Activated CD8-positive, alpha-beta memory T cell treated with anti-CD3 and anti-CD28 coated beads, Interleukin-2, amount 10 ng/mL, durations not matched to agents 7 days and 5 days (primary cell): ENCODE results near the gene ELP2. TPM values are rescaled to one million over a fixed set of nuclear protein-coding genes. Genes with fewer than 3 reads are reported as not detected.
"Not testable (repeated sequence)": the region's sequence is repeated elsewhere in the genome, so short reads cannot be mapped to it uniquely, and the experiment has no call there.

ENCODE experiments used
- ATAC-seq: fragments of 150-1000 bp; cut with Tn5 transposase; one replicate; pipeline ENCODE4 v1.10.0; 2021; ENCODE audit warnings: moderate library complexity
- CTCF ChIA-PET: fragments of 350-600 bp; sonication (Branson Sonifier 250); formaldehyde crosslinking; loops from one replicate; lab custom pipeline; 2021; ENCODE audit warnings: antibody characterized with exemption; lab: Charles Lee
- DNase-seq: peaks from one replicate; pipeline ENCODE4 v3.0.0-alpha.2; 2020
- H3K27ac Mint-ChIP-seq: one replicate; pipeline ENCODE4 v1.8.0; 2021; ENCODE audit warnings: mild to moderate bottlenecking, mixed read lengths
- H3K27me3 Mint-ChIP-seq: one replicate; pipeline ENCODE4 v1.8.0; 2021; ENCODE audit warnings: mixed read lengths
- H3K36me3 Mint-ChIP-seq: one replicate; pipeline ENCODE4 v1.8.0; 2021; ENCODE audit warnings: mild to moderate bottlenecking, mixed read lengths
- H3K4me1 Mint-ChIP-seq: one replicate; pipeline ENCODE4 v1.8.0; 2021; ENCODE audit warnings: mixed read lengths
- H3K4me3 Mint-ChIP-seq: one replicate; pipeline ENCODE4 v1.8.0; 2021; ENCODE audit warnings: mild to moderate bottlenecking, moderate library complexity, mixed read lengths
- H3K9me3 Mint-ChIP-seq: one replicate; pipeline ENCODE4 v1.8.0; 2022; ENCODE audit warnings: low read depth, mixed read lengths
- total RNA-seq, 2 experiments: library from RNA; stranded (reverse); gene quantifications; one replicate each; pipeline ENCODE4 v1.2.3, GENCODE V29; 2021

The ELP2 gene
- total RNA-seq, 2 experiments from 2014 or later: 58.8 to 67.6 TPM

DNA sequence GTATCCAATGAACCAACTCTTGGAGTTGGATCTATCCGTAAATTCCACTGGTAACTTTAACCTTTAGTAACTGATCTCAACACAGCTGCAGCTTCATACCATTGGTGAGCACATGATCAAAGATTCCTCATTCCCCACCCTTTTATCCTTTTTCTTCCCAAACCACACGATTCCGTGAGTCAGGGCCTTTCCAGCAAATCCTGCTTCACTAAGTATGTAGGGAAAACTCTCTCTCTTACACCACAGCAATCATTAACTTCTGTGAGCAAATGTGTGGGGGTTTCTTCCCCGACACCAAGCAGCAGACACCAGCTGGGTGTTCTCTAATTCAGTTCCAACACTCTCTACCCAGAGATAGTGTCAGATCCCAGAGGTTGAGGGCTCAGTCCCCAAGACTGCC, 23.5 kb downstream of the ELP2 start:
- no peaks in the 10 kb centered on the region for H3K27me3 Mint-ChIP-seq
- peaks cover under 1% of the 10 kb centered on the region for H3K4me1 Mint-ChIP-seq
- no peak for DNase-seq
- CTCF ChIA-PET: interaction anchor here (1.3 kb wide), 1 partner anchor 19 kb away, joined by 3 read pairs; no protein-coding TSS in a partner anchor
- no peak overlapping the region for H3K27ac Mint-ChIP-seq
- ATAC-seq: no peak
- H3K4me3 Mint-ChIP-seq: no peak overlapping the region
- peaks cover 40% of the 10 kb centered on the region for H3K36me3 Mint-ChIP-seq
- no peaks in the 10 kb centered on the region for H3K9me3 Mint-ChIP-seq

DNA sequence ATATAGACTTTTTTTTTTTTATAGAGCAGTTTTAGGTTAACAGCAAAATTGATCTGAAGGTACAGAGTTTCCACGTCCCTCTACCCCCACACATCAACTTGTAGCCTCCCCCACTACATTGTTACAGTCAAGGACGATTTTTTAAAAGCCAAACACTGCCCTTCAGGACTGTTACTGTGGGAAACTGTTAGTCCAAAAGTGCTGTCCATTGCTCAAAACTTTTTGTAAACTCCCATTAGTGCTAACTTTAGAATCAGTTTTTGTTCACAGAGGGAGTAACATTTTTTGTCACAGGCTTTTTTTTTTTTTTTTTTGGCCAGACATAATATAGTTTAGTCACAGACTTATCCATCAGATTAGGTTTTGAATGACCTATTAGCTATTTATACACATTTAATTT, 24.1 kb downstream of the ELP2 start:
- ATAC-seq (no peak), DNase-seq (no peak)
- no peaks in the 10 kb centered on the region for H3K27me3 Mint-ChIP-seq
- CTCF ChIA-PET: no interaction called here
- H3K4me3 Mint-ChIP-seq: no peak overlapping the region
- H3K36me3 Mint-ChIP-seq: peaks cover 42% of the 10 kb centered on the region
- peaks cover 3% of the 10 kb centered on the region for H3K4me1 Mint-ChIP-seq
- H3K9me3 Mint-ChIP-seq: no peaks in the 10 kb centered on the region
- H3K27ac Mint-ChIP-seq: no peak overlapping the region

DNA sequence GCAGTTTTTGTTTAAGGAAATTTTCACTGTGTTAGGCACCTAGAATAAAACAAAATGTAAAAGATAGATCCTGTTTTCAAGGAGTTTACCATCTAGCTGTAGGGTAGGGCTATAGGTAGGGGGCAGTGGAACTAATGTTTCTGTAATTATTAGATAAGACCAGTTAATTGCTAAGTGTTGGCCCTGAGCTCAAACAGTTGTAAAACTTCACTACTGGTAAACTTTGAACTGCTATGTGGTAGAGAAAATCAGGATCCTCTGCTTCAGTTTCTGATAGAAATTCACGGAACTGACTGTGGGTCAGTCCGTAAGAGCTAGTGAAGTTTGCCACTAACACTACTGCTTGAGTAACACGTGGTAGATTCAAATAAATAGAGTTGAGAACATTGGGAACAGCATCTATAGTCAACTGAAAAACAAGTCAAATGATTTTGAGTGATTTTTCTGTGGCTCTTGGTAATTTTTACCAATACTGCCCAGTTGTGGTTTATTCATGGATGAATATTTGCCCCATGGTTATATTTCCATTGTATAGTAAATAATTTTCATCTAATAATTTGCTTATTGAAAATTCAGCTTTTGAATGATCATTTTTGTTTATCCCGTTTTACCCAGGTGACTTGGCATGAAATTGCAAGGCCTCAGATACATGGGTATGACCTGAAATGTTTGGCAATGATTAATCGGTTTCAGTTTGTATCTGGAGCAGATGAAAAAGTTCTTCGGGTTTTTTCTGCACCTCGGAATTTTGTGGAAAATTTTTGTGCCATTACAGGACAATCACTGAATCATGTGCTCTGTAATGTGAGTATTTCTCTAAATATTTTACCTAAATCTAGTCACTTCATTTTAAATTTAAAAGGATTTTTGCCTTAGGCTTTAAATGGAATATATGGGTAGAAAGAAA, 26.4 kb downstream of the ELP2 start:
- H3K36me3 Mint-ChIP-seq: peaks cover 48% of the 10 kb centered on the region
- no peak overlapping the region for H3K27ac Mint-ChIP-seq
- no peaks in the 10 kb centered on the region for H3K27me3 Mint-ChIP-seq
- CTCF ChIA-PET: interaction anchor here (1.4 kb wide), 1 partner anchor 17 kb away, joined by 3 read pairs; no protein-coding TSS in a partner anchor
- no peaks in the 10 kb centered on the region for H3K9me3 Mint-ChIP-seq
- no peak for ATAC-seq
- DNase-seq: no peak
- H3K4me3 Mint-ChIP-seq: no peak overlapping the region
- H3K4me1 Mint-ChIP-seq: peaks cover 8% of the 10 kb centered on the region

DNA sequence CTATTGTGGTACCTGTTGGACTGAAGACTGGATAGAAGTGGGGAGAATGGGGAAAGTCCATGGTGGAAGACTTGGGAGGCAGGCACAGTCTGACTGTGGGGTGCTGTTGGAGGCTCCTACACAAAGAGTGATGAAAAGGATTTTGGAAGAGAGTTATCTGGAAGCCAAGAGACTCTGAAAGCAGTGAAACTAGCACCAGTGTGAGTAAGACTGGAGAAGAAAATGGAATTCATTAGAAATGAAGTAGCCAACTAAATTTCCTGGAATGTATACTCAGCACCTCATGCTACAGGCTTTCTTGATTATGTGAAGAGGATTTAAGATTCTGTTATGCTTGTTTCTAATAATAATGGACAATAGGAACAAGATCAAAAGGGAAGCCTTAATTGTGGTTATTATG, 27.7 kb downstream of the ELP2 start:
- ATAC-seq (no peak), DNase-seq (no peak)
- H3K27ac Mint-ChIP-seq: no peak overlapping the region
- no peak overlapping the region for H3K4me3 Mint-ChIP-seq
- H3K27me3 Mint-ChIP-seq: no peaks in the 10 kb centered on the region
- peaks cover 9% of the 10 kb centered on the region for H3K4me1 Mint-ChIP-seq
- peaks cover 55% of the 10 kb centered on the region for H3K36me3 Mint-ChIP-seq
- CTCF ChIA-PET: no interaction called here
- H3K9me3 Mint-ChIP-seq: no peaks in the 10 kb centered on the region

DNA sequence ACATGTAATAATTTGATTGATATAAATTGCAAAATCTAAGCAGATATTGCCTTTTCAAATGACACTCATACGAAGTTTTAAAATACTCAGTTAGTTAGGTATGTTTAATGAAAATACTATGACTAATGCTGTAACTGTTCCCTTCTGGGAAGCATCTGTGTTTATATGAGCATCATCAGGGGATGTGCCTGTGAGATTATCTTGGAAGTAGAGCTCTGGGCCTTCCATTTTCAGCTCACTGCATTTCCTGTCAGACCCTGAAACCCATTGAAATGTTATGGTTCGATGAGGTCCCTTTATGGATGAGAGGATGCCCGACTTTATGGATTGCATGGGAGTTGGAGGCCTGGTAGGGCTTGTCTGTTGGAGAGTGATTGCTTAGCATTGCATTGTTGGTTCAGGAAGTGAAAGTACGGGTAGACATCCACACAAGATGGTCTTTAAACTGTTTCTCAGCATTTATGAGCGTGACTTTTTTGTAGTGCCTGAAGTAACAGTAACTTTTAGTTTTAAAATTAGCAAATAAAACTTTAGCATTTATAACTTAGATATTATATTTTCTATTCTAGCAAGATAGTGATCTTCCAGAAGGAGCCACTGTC, 28.7 kb downstream of the ELP2 start:
- DNase-seq: no peak
- H3K27me3 Mint-ChIP-seq: no peaks in the 10 kb centered on the region
- no peak for ATAC-seq
- no peaks in the 10 kb centered on the region for H3K9me3 Mint-ChIP-seq
- no peak overlapping the region for H3K27ac Mint-ChIP-seq
- H3K36me3 Mint-ChIP-seq: peaks cover 61% of the 10 kb centered on the region
- H3K4me1 Mint-ChIP-seq: peaks cover 9% of the 10 kb centered on the region
- CTCF ChIA-PET: interaction anchor here (0.9 kb wide), 1 partner anchor 9 kb away, joined by 3 read pairs; no protein-coding TSS in a partner anchor
- H3K4me3 Mint-ChIP-seq: no peak overlapping the region

DNA sequence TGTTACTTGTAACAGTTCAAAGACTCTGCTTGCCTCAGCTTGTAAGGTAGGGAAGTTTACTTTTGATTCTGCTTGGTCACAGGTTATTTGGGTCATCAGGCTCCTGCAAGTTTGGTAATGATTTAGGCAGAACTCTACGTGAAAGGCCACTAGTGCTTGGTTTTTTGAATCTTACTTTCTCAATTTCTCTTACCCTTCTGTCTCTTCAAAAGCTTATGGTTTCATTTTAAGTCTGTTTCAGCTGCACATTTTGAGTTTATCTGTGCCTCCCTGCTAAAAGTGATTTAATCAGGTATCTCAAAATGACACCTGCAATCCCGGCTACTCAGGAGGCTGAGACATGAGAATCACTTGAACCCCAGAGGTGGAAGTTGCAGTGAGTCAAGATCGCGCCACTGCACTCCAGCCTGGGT, 31.3 kb downstream of the ELP2 start:
- H3K9me3 Mint-ChIP-seq: no peaks in the 10 kb centered on the region
- no peaks in the 10 kb centered on the region for H3K27me3 Mint-ChIP-seq
- peaks cover 9% of the 10 kb centered on the region for H3K4me1 Mint-ChIP-seq
- no peak for ATAC-seq
- peaks cover 67% of the 10 kb centered on the region for H3K36me3 Mint-ChIP-seq
- CTCF ChIA-PET: no interaction called here
- H3K27ac Mint-ChIP-seq: peak overlapping the region; percentile 42
- no peak for DNase-seq
- H3K4me3 Mint-ChIP-seq: no peak overlapping the region

DNA sequence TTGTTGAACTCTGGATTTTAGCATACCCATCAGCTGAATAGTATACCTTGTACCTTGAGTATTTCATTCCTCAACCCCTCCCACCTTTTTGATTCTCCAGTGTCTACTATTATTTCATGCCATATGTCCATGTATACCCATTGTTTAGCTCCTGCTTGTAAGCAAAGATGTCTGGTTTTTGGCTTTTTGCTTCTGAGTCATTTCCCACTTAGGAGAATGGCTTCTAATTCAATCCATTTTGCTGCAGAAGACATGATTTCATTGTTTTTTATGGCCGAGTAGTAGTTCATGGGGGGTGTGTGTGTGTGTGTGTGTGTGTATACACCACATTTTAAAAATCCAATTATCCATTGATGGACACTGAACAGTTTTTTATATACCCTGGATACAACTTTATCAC, 33.3 kb downstream of the ELP2 start:
- CTCF ChIA-PET: no interaction called here
- H3K4me3 Mint-ChIP-seq: no peak overlapping the region
- H3K36me3 Mint-ChIP-seq: peaks cover 65% of the 10 kb centered on the region
- H3K27ac Mint-ChIP-seq: no peak overlapping the region
- H3K4me1 Mint-ChIP-seq: peaks cover 9% of the 10 kb centered on the region
- ATAC-seq (no peak), DNase-seq (no peak)
- no peaks in the 10 kb centered on the region for H3K9me3 Mint-ChIP-seq
- no peaks in the 10 kb centered on the region for H3K27me3 Mint-ChIP-seq

DNA sequence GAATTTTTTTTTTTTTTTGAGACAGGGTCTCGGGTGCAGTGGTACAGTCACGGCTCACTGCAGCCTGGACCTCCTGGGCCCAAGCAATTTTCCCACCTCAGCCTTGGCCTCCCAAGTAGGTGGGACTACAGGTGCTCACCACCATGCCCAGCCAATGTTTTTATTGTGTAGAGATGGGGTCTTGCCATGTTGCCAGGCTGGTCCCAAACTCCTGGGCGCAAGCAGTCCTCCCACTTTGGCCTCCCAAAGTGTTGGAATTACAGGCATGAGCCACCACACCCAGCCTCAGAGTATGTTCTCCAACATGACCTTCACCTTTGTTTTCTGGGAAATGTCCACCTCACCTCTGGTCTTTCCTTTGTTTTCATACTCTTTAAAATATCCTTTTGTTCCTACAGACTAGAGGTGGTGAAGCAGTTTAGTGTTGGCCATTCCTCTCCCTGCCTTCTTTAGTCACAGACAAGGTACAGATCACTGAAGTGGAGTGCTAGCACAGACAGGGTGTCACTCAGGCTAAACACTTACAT, 38.1 kb downstream of the ELP2 start:
- ATAC-seq (no peak), DNase-seq (no peak)
- no peak overlapping the region for H3K4me3 Mint-ChIP-seq
- H3K36me3 Mint-ChIP-seq: peaks cover 53% of the 10 kb centered on the region
- H3K27ac Mint-ChIP-seq: no peak overlapping the region
- no peaks in the 10 kb centered on the region for H3K9me3 Mint-ChIP-seq
- H3K4me1 Mint-ChIP-seq: no peaks in the 10 kb centered on the region
- CTCF ChIA-PET: no interaction called here
- H3K27me3 Mint-ChIP-seq: no peaks in the 10 kb centered on the region

DNA sequence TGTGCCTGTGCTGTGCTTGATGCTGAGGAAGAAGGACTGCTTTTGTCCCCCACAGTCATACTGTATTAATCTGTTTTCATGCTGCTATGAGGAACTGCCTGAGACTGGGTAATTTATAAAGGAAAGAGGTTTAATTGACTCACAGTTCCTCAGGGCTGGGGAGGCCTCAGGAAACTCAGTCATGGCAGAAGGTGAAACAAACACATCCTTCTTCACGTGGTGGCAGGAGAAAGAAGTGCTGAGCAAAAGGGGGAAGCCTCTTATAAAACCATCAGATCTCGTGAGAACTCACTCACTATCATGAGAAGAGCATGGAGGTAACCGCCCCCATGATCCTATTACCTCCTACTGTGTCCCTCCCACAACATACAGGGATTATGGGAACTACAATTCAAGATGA, 38.6 kb downstream of the ELP2 start:
- H3K27me3 Mint-ChIP-seq, H3K4me1 Mint-ChIP-seq, H3K9me3 Mint-ChIP-seq, H3K4me3 Mint-ChIP-seq, ATAC-seq, DNase-seq, CTCF ChIA-PET, H3K27ac Mint-ChIP-seq: not testable (repeated sequence)
- H3K36me3 Mint-ChIP-seq: peaks cover 48% of the 10 kb centered on the region

DNA sequence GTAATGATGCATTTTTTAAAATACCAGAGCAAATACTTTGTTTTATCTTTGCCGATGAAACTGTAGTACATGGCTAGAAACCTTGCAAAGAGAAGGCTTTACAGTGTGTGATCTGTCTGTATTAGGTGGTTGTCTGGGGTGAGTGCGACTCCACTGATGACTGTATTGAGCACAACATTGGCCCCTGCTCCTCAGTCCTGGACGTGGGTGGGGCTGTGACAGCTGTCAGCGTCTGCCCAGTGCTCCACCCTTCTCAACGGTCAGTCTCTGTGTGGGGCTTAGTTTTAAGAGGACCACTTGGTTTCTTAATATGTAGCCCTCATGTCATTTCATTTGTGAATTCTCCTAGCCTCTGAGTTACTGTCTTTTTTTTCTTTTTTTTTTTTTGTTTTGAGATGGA, 40.2 kb downstream of the ELP2 start:
- peaks cover 41% of the 10 kb centered on the region for H3K36me3 Mint-ChIP-seq
- CTCF ChIA-PET: no interaction called here
- no peak overlapping the region for H3K4me3 Mint-ChIP-seq
- ATAC-seq: no peak
- no peak overlapping the region for H3K27ac Mint-ChIP-seq
- H3K4me1 Mint-ChIP-seq: no peaks in the 10 kb centered on the region
- H3K9me3 Mint-ChIP-seq: no peaks in the 10 kb centered on the region
- H3K27me3 Mint-ChIP-seq: no peaks in the 10 kb centered on the region
- no peak for DNase-seq

DNA sequence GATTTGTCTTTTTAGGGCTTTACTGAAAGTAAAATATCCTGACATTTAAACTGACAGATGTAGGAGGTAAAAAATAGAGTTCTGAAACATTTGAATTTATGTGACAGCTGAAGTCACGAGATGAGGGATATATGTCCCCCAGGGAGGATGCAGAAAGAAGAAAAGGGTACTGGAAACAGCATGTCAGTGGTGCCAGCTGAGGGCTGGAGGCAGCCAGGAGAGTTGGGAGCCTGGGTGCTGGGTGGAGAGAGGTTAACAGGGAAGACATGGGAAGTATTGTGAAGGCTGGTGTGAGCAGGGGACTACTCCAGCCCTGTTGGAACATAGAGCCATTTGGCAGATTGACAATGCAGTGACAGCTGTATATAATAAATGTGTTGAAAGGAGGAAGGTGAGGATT, 45.8 kb downstream of the ELP2 start:
- Mint-ChIP-seq H3K27ac (peak overlapping the region; percentile 6), H3K4me1 (peaks cover 14% of the 10 kb centered on the region), H3K36me3 (peaks cover 25% of the 10 kb centered on the region), H3K27me3 (no peaks in the 10 kb centered on the region), H3K4me3 (no peak overlapping the region), H3K9me3 (no peaks in the 10 kb centered on the region)
- CTCF ChIA-PET: no interaction called here
- ATAC-seq (no peak), DNase-seq (no peak)

DNA sequence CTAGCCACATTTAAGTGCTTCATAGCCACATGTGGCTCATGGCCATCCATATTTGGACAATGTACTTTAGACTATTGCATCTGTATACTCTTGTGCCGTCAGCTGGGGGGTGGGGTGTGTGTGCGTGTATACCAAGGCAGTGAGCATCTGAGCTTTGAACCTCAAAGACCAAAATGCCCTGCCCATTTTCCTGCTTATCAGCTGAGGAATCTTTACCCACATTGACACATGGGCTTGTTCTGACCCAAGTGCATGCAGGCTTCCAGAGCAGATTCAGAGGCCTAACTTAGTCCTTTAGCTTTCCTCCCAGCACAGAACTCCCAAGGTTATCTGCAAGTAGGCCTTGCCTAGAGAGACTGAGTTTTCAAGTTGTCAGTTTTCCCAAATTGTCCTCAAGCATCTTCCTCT, 46.5 kb downstream of the ELP2 start:
- no peaks in the 10 kb centered on the region for H3K9me3 Mint-ChIP-seq

DNA sequence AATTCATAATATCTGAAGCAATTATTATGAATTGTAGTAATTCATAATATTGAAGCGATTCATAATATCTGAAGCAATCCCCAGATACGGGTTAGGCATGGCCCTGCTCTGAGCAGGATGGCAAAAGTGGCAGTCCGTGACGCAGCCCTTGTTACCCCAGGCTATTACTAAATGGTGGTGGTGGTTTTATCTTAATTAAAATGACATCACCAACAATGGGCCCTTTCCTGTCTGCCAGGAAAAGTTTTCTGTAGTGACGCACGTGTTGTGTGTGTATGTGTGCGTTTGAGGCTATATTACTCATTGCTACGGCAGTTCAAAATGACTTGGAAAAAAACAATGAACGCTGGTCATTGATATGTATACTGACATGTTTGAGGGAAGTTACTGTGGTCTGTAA, 47.0 kb downstream of the ELP2 start:
- H3K36me3 Mint-ChIP-seq: peaks cover 20% of the 10 kb centered on the region
- H3K27ac Mint-ChIP-seq: no peak overlapping the region

More for the DNA sequence above, 46.5 kb downstream of the ELP2 start:
- H3K27me3 Mint-ChIP-seq: no peaks in the 10 kb centered on the region
- no peak overlapping the region for H3K27ac Mint-ChIP-seq
- ATAC-seq: no peak
- H3K36me3 Mint-ChIP-seq: peaks cover 22% of the 10 kb centered on the region
- H3K4me3 Mint-ChIP-seq: no peak overlapping the region
- peaks cover 14% of the 10 kb centered on the region for H3K4me1 Mint-ChIP-seq
- CTCF ChIA-PET: no interaction called here
- DNase-seq: no peak

DNA sequence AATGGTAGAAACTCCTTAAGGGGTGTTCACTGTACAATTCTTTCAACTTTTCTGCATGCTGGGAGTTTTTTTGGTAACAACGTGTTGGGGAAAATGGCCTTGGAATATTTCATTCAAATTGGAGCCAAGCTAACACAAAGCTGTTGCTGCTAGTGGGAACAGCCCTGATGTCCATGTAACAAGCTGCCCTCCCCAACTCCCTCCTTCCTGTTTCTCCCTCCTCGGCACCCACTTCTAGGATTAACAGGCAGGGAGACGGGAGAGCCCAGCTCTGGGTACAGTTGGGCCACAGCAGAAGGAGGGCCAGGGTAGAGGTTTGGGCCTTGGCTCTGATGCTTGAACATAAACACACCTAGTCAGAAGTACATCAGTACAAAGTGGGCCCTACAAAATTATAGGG, 48.2 kb downstream of the ELP2 start:
- ATAC-seq (no peak), DNase-seq (no peak)
- Mint-ChIP-seq H3K4me3 (no peak overlapping the region), H3K27me3 (no peaks in the 10 kb centered on the region), H3K36me3 (peaks cover 16% of the 10 kb centered on the region), H3K9me3 (no peaks in the 10 kb centered on the region), H3K4me1 (peaks cover 14% of the 10 kb centered on the region), H3K27ac (no peak overlapping the region)
- CTCF ChIA-PET: no interaction called here

More for the DNA sequence above, 47.0 kb downstream of the ELP2 start:
- ATAC-seq: no peak
- H3K9me3 Mint-ChIP-seq: no peaks in the 10 kb centered on the region
- CTCF ChIA-PET: no interaction called here
- no peaks in the 10 kb centered on the region for H3K27me3 Mint-ChIP-seq
- no peak overlapping the region for H3K4me3 Mint-ChIP-seq
- H3K4me1 Mint-ChIP-seq: peaks cover 14% of the 10 kb centered on the region
- no peak for DNase-seq
